Hematopoietic multipotent progenitor cell treated with erythropoietin and hydrocortisone succinate and interleukin-3 and kit ligand, for 4 days (in vitro differentiated cells): Measurements from ENCODE around the gene SYT10.
"Not testable (repeated sequence)": the region's sequence is repeated elsewhere in the genome, so short reads cannot be mapped to it uniquely, and the experiment has no call there.

Experiments
- DNase-seq: peaks from one replicate; pipeline ENCODE4 v3.0.0-alpha.2; 2015

The SYT10 gene, protein sequence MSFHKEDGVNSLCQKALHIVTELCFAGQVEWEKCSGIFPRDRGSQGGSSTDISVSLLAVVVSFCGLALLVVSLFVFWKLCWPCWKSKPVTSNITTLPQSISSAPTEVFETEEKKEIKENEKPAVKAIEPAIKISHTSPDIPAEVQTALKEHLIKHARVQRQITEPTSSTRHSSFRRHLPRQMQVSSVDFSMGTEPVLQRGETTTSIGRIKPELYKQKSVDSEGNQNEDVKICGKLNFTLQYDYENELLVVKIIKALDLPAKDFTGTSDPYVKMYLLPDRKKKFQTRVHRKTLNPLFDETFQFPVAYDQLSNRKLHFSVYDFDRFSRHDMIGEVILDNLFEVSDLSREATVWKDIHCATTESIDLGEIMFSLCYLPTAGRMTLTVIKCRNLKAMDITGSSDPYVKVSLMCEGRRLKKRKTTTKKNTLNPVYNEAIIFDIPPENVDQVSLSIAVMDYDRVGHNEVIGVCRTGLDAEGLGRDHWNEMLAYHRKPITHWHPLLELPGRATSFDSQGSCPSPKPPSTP

DNA sequence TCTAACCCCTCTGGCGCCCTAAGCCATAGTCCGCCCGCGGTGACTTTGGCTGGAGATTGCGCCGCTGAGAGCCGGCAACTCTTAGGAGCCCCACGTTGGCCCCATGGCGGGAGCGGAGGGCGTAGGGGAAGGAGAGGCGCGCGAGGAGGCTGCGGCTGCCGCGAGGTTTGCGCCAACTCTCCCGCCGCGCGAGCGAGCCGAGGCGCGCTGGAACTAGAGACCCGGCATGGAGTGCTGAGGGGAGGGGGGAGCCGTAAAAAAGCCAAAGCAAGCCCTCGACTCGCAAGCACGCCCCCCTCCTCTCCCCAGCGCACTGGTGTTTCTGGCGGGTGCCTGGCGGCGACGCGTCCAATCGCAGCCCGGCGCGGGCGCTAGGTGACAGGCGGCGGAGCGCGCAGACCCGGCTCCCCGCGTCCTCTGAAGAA is at the start of gene SYT10:
TSS of gene SYT10 (minus strand) at position 233 of the 425 bp plus-strand sequence. CDS start 297 bp downstream, outside the sequence.
- peak; percentile 28 for DNase-seq

- no peak for DNase-seq
These were observed 48.4 kb upstream of the SYT10 start for GRCh38 chr12:33488036-33488435.

DNA sequence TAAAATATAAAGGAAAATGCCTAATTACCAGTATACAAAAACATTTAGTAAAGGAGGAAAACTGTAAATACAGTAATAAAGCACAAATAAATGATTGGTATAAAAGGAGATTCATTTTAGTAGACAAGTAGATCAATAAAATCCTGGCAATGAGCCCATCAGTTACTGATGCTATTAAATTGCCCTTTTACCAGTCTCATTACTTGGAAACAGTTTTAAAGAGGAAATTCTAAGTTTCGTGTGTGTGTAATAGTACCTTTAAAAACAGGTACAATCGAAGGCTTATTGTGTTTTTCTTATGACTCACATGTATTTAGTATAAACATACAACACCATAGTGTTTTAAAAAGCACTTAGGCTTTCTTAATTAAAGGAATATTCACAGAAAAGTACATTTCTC is 46.4 kb upstream of the SYT10 start:
- DNase-seq, result no peak

- DNase-seq, result no peak
These were observed 44.5 kb upstream of the SYT10 start for GRCh38 chr12:33484161-33484560.

DNA sequence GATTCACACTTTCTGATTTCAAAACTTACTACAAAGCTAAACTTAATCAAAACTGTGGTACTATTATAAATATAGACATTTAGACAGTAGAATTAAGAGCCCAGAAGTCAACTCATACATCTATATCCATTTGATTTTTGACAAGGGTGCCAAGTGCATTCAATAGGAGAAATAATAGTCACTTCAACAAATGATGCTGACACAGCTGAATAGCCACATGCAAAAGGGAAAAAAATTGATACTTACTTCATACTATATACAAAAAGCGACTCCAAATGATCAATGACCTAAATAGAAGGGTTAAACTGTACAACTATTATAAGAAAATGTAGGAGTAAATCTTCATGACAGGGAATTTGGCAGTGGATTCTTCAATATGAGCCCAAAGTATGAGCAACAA is 40.7 kb upstream of the SYT10 start:
- no peak for DNase-seq

DNA sequence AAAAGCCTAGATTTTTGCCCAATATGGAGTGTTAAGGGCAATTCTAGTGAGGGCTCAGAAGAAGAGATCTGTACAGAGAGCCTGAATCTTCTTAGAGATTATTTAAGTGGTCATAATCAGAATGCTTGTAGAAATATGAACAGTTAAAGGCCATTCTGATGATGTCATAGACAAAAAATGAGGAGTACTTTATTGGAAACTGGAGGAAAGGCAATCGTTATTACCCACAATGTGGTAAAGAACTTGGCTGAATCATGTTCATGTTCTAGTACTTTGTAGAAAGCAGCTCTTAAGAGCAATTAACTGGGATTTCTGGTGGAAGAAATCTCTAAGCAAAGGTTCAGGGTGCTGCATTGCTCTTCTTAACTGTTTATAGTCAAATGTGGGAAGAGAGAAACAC is 36.4 kb upstream of the SYT10 start:
- no peak for DNase-seq

- DNase-seq, result no peak
These were observed 32.7 kb upstream of the SYT10 start for GRCh38 chr12:33472299-33472698.

DNA sequence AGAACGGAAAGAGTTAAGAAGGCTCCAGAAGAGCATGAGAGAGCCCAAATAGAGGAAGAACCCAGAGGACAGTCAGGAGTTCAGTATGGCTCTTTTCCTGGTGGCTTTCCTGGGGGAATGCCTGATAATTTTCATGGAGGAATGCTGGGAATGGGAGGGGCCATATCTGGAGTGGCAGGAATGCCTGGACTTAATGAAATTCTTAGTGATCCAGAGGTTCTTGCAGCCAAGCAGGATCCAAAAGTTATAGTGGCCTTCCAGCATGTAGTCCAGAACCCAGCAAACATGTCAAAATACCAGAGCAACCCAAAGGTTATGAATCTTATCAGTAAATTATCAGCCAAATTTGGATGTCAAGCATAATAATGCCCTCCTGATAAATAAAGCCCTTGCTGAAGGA is 15.5 kb upstream of the SYT10 start:
- DNase-seq, result no peak

- no peak for DNase-seq
These were observed 10.9 kb upstream of the SYT10 start for GRCh38 chr12:33450480-33450879.

DNA sequence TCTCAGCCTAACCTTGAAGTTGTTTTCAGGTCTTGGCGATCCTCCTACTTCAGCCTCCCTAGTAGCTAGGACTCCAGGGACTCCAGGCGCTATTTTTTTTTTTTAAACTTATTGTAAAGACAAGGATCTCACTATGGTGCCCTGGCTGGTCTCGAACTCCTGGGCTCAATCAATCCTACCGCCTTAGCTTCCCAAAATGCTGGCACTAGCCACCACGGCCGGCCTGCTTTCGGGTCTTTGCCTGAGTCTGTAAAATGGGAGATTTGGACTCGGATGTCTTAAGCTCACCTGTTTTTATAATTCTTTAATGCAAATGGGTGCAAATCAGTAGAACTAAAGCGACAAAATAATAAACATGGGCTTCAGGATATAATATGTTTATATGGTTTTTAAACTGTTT is 858 bp upstream of the SYT10 start:
- no peak for DNase-seq

DNA sequence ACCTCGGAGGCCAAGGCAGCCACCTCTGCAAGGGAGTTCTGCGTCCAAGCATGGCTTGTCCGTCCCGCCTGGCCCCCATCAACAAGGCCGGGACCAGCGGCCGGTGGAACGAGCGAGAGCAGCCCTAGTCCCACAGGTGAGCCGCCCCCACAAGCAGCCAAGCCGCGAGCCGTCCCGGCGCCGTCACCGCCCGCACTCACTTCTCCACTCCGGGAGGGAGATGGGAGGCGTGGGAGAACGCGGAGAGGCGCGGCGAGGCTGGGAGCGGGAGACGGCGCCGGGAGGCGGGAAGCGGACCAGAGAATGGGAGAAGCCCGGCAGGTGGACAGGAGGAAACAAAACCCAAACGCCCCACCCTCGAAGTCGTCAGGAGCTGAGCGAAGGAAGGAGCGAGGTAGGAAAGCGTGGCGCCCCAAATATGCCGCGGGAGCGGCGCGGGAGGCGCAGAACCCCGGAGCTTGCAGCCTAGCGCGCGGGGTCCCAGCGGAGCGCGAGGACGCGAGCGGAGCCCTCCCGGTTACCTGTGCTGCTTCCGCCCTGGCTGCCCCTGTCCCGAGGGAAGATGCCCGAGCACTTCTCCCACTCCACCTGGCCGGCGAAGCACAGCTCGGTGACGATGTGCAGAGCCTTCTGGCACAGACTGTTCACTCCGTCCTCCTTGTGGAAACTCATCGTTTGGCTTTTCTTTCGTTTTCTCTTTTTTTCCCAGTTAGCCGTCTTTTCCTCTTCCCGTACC is 600 bp downstream of the SYT10 start:
- peak; percentile 1 for DNase-seq

GRCh38 chr12:33438025-33438772 is 1.4 kb downstream of the SYT10 start:
- no peak for DNase-seq

DNA sequence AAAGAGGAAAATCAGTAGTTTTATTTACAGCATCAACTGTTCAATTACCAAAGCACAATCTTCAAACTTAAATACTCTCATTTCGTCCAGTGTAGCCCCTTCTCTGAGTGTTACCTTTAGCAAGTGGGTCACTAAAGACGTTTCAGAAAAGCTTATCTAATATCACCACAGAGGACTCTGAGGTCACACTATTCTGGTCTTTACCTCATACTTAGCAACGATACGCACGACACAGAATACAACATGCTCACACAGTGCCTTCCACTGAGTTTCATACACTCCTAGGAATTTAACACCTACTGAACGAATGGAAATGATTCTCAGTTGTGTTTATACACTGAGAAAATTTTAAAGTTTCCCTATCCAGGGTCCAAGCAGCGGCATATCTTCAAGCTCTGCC is 2.0 kb downstream of the SYT10 start:
- DNase-seq, result no peak

GRCh38 chr12:33432992-33433391 is 6.6 kb downstream of the SYT10 start:
- no peak for DNase-seq

DNA sequence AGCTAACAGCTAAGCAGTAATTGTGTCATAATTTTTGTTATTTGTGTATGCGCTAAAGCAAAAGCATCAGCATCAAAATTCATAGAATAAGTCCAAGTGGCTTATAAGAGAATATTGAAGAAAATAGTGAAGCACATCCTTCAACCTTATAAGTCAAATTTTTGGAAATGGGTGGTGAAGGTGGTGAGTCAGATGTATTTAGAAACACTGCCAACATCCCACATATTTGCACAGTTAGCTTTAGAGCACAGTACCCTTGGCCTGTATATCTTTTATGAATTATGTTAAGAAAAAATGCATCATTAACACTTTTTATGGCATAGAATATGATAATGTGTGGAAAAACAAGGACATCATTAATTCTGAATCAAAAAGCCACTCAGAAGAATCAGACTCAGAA is 8.0 kb downstream of the SYT10 start:
- DNase-seq, result no peak

- DNase-seq, result no peak
These were observed 10.2 kb downstream of the SYT10 start for GRCh38 chr12:33429468-33429867.

GRCh38 chr12:33427071-33427470 is 12.5 kb downstream of the SYT10 start:
- DNase-seq, result peak; percentile 45

- no peak for DNase-seq
These were observed 15.9 kb downstream of the SYT10 start for GRCh38 chr12:33423706-33424105.

DNA sequence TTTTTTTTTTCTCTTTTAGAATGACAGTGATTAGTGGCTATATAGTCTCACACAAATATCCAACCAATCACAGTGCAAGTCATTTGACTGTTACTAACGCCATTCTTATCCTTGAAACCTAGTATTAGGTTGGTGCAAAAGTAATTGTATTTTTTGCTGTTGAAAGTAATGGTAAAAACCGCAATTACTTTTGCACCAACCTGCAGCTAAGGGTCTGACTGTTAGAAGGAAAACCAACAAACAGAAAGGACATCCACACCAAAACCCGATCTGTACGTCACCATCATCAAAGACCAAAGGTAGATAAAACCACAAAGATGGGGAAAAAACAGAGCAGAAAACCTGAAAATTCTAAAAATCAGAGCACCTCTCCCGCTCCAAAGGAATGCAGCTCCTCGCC is 27.2 kb downstream of the SYT10 start:
- not testable (repeated sequence) for DNase-seq

- DNase-seq, result no peak
These were observed 56.1 kb downstream of the SYT10 start for GRCh38 chr12:33383503-33383902.

GRCh38 chr12:33376153-33376552 is 63.5 kb downstream of the SYT10 start:
- DNase-seq, result no peak

DNA sequence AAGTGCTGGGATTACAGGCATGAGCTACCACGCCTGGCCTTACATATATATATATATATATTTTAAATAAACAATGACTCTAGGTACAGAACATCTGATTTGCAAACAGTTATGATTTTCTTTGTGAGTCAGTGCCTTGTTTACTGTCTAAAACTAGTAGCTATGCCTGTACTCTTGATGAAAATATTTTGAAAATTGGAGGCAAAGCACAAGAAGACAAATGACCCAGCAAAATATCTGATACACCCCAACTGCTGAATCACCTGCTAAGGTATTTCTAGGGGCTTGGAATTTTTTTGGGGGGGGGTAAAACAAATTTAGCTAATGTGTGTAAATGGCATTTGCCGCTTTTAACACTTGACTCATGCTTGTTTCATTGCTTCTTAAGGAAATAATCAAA is 69.3 kb downstream of the SYT10 start:
- no peak for DNase-seq

GRCh38 chr12:33357181-33357580 is 82.4 kb downstream of the SYT10 start:
- DNase-seq, result no peak
